Caco-2 (cell line): Measurements from ENCODE around the gene CAP1. TPM values are rescaled to one million over a fixed set of nuclear protein-coding genes. Genes with fewer than 3 reads are reported as not detected.

Experiments
- BruUV-seq: library from RNA; stranded (reverse); fragments of 400-500 nt; replicated peaks from 2 replicates; lab custom pipeline; 2021; lab: Mats Ljungman, UMichigan
- CTCF ChIA-PET: fragments of 300-600 bp; sonication (Branson Sonifier 250); formaldehyde crosslinking; loops from one replicate; lab custom pipeline; 2022; ENCODE audit warnings: antibody characterized with exemption; lab: Charles Lee
- POLR2A ChIA-PET: fragments of 300-600 bp; sonication (Branson Sonifier 250); formaldehyde crosslinking; loops from one replicate; lab custom pipeline; 2022; ENCODE audit warnings: antibody characterized with exemption; lab: Charles Lee
- DNase-seq, 2 experiments: peaks; one replicate each; pipeline versions ENCODE4 v3.0.0 to v3.0.0-alpha.2; 2020 to 2022
- H3K27me3 ChIP-seq: replicated peaks from 2 replicates; pipeline ENCODE4 v1.6.0; 2011; ENCODE audit warnings: low read length; ENCODE audit not compliant: control insufficient read depth, insufficient read depth
- H3K36me3 ChIP-seq: 2 replicates; pipeline ENCODE4 v1.5.1; 2011; ENCODE audit warnings: low read length; ENCODE audit not compliant: control insufficient read depth, insufficient read depth
- H3K4me1 ChIP-seq: fragments of 250-450 bp; sonication (Bioruptor Pico); 2 replicates; pipeline ENCODE4 v1.5.1; 2020; ENCODE audit warnings: mild to moderate bottlenecking
- H3K4me3 ChIP-seq: 2 replicates; pipeline ENCODE4 v1.5.1; 2011; ENCODE audit warnings: low read depth, mild to moderate bottlenecking, control low read depth, low read length
- H3K9me3 ChIP-seq: fragments of 250-450 bp; sonication (Bioruptor Pico); 2 replicates; pipeline ENCODE4 v1.5.1; 2020; ENCODE audit warnings: mild to moderate bottlenecking, moderate library complexity
- H3K27ac Mint-ChIP-seq: one replicate; pipeline ENCODE4 v1.8.0; 2022; ENCODE audit warnings: mixed read lengths; ENCODE audit not compliant: unreplicated experiment
- H3K27me3 Mint-ChIP-seq: one replicate; pipeline ENCODE4 v1.8.0; 2022; ENCODE audit warnings: mixed read lengths; ENCODE audit not compliant: insufficient read depth, unreplicated experiment
- H3K36me3 Mint-ChIP-seq: one replicate; pipeline ENCODE4 v1.8.0; 2022; ENCODE audit warnings: mild to moderate bottlenecking, mixed read lengths; ENCODE audit not compliant: insufficient read depth, unreplicated experiment
- H3K4me1 Mint-ChIP-seq: one replicate; pipeline ENCODE4 v1.8.0; 2022; ENCODE audit warnings: low read depth, mixed read lengths; ENCODE audit not compliant: unreplicated experiment
- H3K4me3 Mint-ChIP-seq: one replicate; pipeline ENCODE4 v1.8.0; 2022; ENCODE audit warnings: mild to moderate bottlenecking, moderate library complexity, mixed read lengths; ENCODE audit not compliant: unreplicated experiment
- H3K9me3 Mint-ChIP-seq: one replicate; pipeline ENCODE4 v1.8.0; 2022; ENCODE audit warnings: mixed read lengths; ENCODE audit not compliant: unreplicated experiment
- CTCF ChIP-seq, 2 experiments: fragments of 200-600 bp in 1 of 2; IDR thresholded peaks; 1 replicate in 1 of 2; 2 replicates in 1 of 2; pipeline versions ENCODE4 v1.5.1 to v1.8.0; 2011 to 2022; ENCODE audit warnings: antibody characterized with exemption in 1 of 2, control low read depth in 1 of 2, inconsistent platforms in 1 of 2, low read depth in 1 of 2, low read length in 1 of 2, mild to moderate bottlenecking in 1 of 2, moderate library complexity in 1 of 2; ENCODE audit not compliant: insufficient read depth in 1 of 2, severe bottlenecking in 1 of 2, unreplicated experiment in 1 of 2
- intact Hi-C: fragments of 100-400 bp; cut with micrococcal nuclease; formaldehyde crosslinking; loops from one replicate; pipeline ENCODE4 v1.10.0; 2022; ENCODE audit not compliant: unreplicated experiment
- total RNA-seq: library from RNA; stranded (reverse); gene quantifications from 2 replicates; pipeline ENCODE4 v1.2.3, GENCODE V29; 2022

CAP1 gene
- total RNA-seq, 1 experiment from 2014 or later, result 181 TPM

GRCh38 chr1:40042341-40042740 is 1.8 kb downstream of the CAP1 start:
- BruUV-seq, result no TSS peak

GRCh38 chr1:40044110-40044509 is 3.6 kb downstream of the CAP1 start:
- BruUV-seq, result no TSS peak
- intact Hi-C loops, result no loop called here

More at GRCh38 chr1:40042341-40042740, 1.8 kb downstream of the CAP1 start:
- ChIA-PET POLR2A (no interaction called here), CTCF (no interaction called here)
- intact Hi-C loops, result no loop called here
- Histone ChIP-seq H3K9me3 (no peaks in the 10 kb centered on the region), H3K4me1 (peaks cover 5% of the 10 kb centered on the region; the same call in 1 of the 2 replicates), H3K36me3 (no peaks in the 10 kb centered on the region), H3K4me3 (no peak overlapping the region), H3K27me3 (no peaks in the 10 kb centered on the region)
- no peak for DNase-seq
- peak overlapping the region; percentile 15 for H3K27ac Mint-ChIP-seq
- no peaks in the 10 kb centered on the region for H3K9me3 Mint-ChIP-seq
- peak overlapping the region; percentile 83 for H3K4me3 Mint-ChIP-seq
- peaks cover 24% of the 10 kb centered on the region for H3K4me1 Mint-ChIP-seq
- no peaks in the 10 kb centered on the region for H3K27me3 Mint-ChIP-seq
- H3K36me3 Mint-ChIP-seq, result peaks cover 41% of the 10 kb centered on the region
- no peak for TF ChIP-seq CTCF (IDR thresholded peaks at IDR 0.05; ENCODE audit: insufficient read depth in 1 of 2, low read depth in 1 of 2, low read length in 1 of 2, severe bottlenecking in 1 of 2, unreplicated experiment in 1 of 2)

DNA sequence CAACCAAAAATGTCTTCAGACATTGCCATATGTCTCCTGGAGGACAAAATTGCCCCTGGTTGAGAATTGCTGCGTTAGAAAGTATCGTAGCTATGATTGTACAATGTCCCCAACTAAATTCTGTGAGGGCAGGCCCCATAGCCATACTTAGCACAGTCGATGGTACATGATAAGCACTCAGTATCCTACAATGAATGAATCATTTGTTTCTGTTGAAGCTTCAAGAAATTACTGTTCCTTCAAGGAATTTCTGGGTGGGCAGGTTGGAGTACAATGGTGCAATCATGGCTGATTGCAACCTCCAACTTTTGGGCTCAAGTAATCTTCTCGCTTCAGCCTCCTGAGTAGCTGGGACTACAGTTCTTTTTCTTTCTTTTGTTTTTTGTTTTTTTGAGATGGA is 4.7 kb downstream of the CAP1 start:
- no peak for DNase-seq
- no peaks in the 10 kb centered on the region for H3K9me3 ChIP-seq
- peaks cover 5% of the 10 kb centered on the region; the same call in 1 of the 2 replicates for H3K4me1 ChIP-seq
- no peaks in the 10 kb centered on the region for H3K27me3 ChIP-seq
- Mint-ChIP-seq H3K9me3 (no peaks in the 10 kb centered on the region), H3K27me3 (no peaks in the 10 kb centered on the region), H3K4me3 (no peak overlapping the region), H3K36me3 (peaks cover 48% of the 10 kb centered on the region), H3K4me1 (peaks cover 17% of the 10 kb centered on the region), H3K27ac (no peak overlapping the region)
- BruUV-seq, result no TSS peak
- intact Hi-C loops, result no loop called here
- ChIA-PET POLR2A (interaction anchor here (0.7 kb wide), 1 partner anchor 95 kb away, joined by 9 read pairs; no protein-coding TSS in a partner anchor), CTCF (no interaction called here)
- no peak for TF ChIP-seq CTCF (IDR thresholded peaks at IDR 0.05; ENCODE audit: insufficient read depth in 1 of 2, low read depth in 1 of 2, low read length in 1 of 2, severe bottlenecking in 1 of 2, unreplicated experiment in 1 of 2)
- H3K36me3 ChIP-seq, result no peaks in the 10 kb centered on the region
- H3K4me3 ChIP-seq, result no peak overlapping the region

More at GRCh38 chr1:40044110-40044509, 3.6 kb downstream of the CAP1 start:
- TF ChIP-seq CTCF (IDR thresholded peaks at IDR 0.05; ENCODE audit: insufficient read depth in 1 of 2, low read depth in 1 of 2, low read length in 1 of 2, severe bottlenecking in 1 of 2, unreplicated experiment in 1 of 2), result no peak
- H3K27me3 ChIP-seq, result no peaks in the 10 kb centered on the region
- Mint-ChIP-seq H3K27me3 (no peaks in the 10 kb centered on the region), H3K27ac (no peak overlapping the region), H3K9me3 (no peaks in the 10 kb centered on the region), H3K36me3 (peaks cover 50% of the 10 kb centered on the region), H3K4me3 (no peak overlapping the region), H3K4me1 (peaks cover 17% of the 10 kb centered on the region)
- H3K4me3 ChIP-seq, result no peak overlapping the region
- POLR2A ChIA-PET, result no interaction called here
- no peak for DNase-seq
- H3K36me3 ChIP-seq, result no peaks in the 10 kb centered on the region
- H3K9me3 ChIP-seq, result no peaks in the 10 kb centered on the region
- peaks cover 5% of the 10 kb centered on the region; the same call in 1 of the 2 replicates for H3K4me1 ChIP-seq
- CTCF ChIA-PET, result no interaction called here
